BLaER1 treated with 17β-estradiol and CSF1 and Interleukin-3, amounts not matched to agents 10 nM and 100 nM (cell line): ENCODE data around the gene GIMD1.

Experiments used
- H3K27ac ChIP-seq, 11 experiments: shearing (Covaris generic); formaldehyde crosslinking; 2 replicates each; pipeline ENCODE4 v1.8.1; 2022
- H3K27me3 ChIP-seq, 11 experiments: shearing (Covaris generic); formaldehyde crosslinking; 2 replicates each; pipeline ENCODE4 v1.8.1; 2022
- H3K36me3 ChIP-seq, 11 experiments: shearing (Covaris generic); formaldehyde crosslinking; 2 replicates each; pipeline ENCODE4 v1.8.1; 2022
- H3K4me1 ChIP-seq, 10 experiments: shearing (Covaris generic); formaldehyde crosslinking; 2 replicates each; pipeline ENCODE4 v1.8.1; 2022
- H3K4me2 ChIP-seq, 11 experiments: shearing (Covaris generic); formaldehyde crosslinking; 2 replicates each; pipeline ENCODE4 v1.8.1; 2022
- H3K4me3 ChIP-seq, 10 experiments: shearing (Covaris generic); formaldehyde crosslinking; 2 replicates each; pipeline ENCODE4 v1.8.1; 2022
- H3K9ac ChIP-seq, 11 experiments: shearing (Covaris generic); formaldehyde crosslinking; 2 replicates each; pipeline ENCODE4 v1.8.1; 2022
- H3K9me3 ChIP-seq, 11 experiments: shearing (Covaris generic); formaldehyde crosslinking; replicated peaks in 1 of 11; 2 replicates each; pipeline ENCODE4 v1.8.1; 2022
- H4K20me1 ChIP-seq, 11 experiments: shearing (Covaris generic); formaldehyde crosslinking; 2 replicates each; pipeline ENCODE4 v1.8.1; 2022
- Cebpa-rat ChIP-seq, 11 experiments: shearing (Covaris generic); IDR thresholded peaks; 2 replicates each; pipeline ENCODE4 v1.8.1; 2022

The GIMD1 gene

DNA sequence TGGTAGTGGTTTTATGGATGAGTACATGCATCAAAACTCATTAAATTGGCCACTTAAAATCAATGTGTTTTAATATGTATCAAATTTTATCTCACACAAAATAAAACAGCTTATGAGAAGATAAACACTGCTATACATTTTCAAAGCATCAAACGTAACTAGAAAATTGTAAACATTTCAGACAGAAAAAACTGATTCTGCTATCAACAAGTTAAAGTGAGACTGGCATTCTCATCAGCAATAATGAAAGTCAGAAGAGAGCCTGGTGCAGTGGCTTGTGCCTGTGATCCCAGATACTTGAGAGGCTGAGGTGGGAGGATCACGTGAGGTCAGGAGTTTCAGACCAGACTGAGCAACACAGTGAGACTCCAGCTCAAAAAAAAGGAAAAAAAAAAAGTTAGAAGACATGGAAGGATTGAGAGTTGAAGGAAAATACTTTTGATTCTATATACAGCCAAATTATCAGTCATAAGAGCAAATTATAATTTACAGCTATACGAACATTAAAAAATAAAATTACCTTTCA is 55.5 kb downstream of the GIMD1 start:
- H4K20me1 ChIP-seq, result peaks cover 0 to 3% (median 0%) of the 10 kb centered on the region in 11 experiments; a peak in 1 of 22 replicates
- H3K4me2 ChIP-seq, result peak overlapping the region in 5 of 11 experiments; percentile 2 to 30 (median 7); a peak in 8 of 22 replicates
- H3K9me3 ChIP-seq, result no peaks in the 10 kb centered on the region
- no peak overlapping the region for H3K4me3 ChIP-seq
- H3K9ac ChIP-seq, result 0 out of 22 replicates have a peak overlapping the region, but pooled peaks of 1 of the 11 experiments have one; percentile 13
- TF ChIP-seq Cebpa-rat (IDR thresholded peaks at IDR 0.05), result no peak
- H3K27me3 ChIP-seq, result no peaks in the 10 kb centered on the region
- peaks cover 6 to 14% (median 8%) of the 10 kb centered on the region in 11 experiments; a peak in 18 of 22 replicates for H3K36me3 ChIP-seq
- peaks cover 18 to 41% (median 32%) of the 10 kb centered on the region in 10 experiments for H3K4me1 ChIP-seq
- H3K27ac ChIP-seq, result no peak overlapping the region

DNA sequence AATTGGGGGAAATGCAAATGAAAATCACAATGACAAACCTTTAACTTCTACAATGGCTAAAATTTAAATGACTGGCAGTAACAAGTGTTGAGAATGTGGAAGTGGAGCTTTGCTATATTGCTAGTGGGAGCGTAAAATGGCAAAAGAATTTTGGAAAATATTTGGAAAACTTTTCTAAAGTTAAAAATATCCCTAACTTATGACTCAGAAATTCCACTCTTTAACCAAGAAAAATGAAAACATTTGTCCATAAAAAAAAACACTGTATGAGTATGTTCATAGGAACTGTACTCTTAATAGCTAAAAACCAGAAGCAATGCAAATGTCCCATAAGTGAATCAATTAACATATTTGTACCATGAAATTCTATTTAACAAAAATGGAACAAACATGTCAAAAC is 56.2 kb downstream of the GIMD1 start:
- H3K36me3 ChIP-seq, result peaks cover 6 to 17% (median 14%) of the 10 kb centered on the region in 11 experiments; a peak in 18 of 22 replicates
- H3K27me3 ChIP-seq, result no peaks in the 10 kb centered on the region
- H3K9me3 ChIP-seq, result no peaks in the 10 kb centered on the region
- peaks cover 11 to 34% (median 25%) of the 10 kb centered on the region in 10 experiments; a peak in 19 of 20 replicates for H3K4me1 ChIP-seq
- H3K4me2 ChIP-seq, result peak overlapping the region in 3 of 11 experiments; percentile 6 to 30 (median 13); a peak in 5 of 22 replicates
- TF ChIP-seq Cebpa-rat (IDR thresholded peaks at IDR 0.05), result no peak
- no peak overlapping the region for H3K9ac ChIP-seq
- no peak overlapping the region for H3K4me3 ChIP-seq
- H4K20me1 ChIP-seq, result no peaks in the 10 kb centered on the region; a peak in 1 of 22 replicates
- no peak overlapping the region for H3K27ac ChIP-seq
